Osteoblast (primary cell): ENCODE measurements around the gene VPS16. TPM values are rescaled to one million over a fixed set of nuclear protein-coding genes. Genes with fewer than 3 reads are reported as not detected.

ENCODE experiments used
- DNase-seq: peaks from one replicate; pipeline ENCODE4 v3.0.0; 2011; ENCODE audit warnings: low spot score, mixed read lengths; ENCODE audit not compliant: insufficient read length; ENCODE audit errors: missing footprints
- H2AFZ ChIP-seq: 2 replicates; pipeline ENCODE4 v1.6.0; 2011; ENCODE audit warnings: mild to moderate bottlenecking, low read length
- H3K27ac ChIP-seq: 2 replicates; pipeline ENCODE4 v1.5.1; 2011; ENCODE audit warnings: mild to moderate bottlenecking, low read depth, low read length, moderate library complexity
- H3K27me3 ChIP-seq: 2 replicates; pipeline ENCODE4 v1.6.0; 2012; ENCODE audit warnings: mild to moderate bottlenecking, control low read depth, inconsistent platforms, low read length, moderate library complexity; ENCODE audit not compliant: insufficient read depth
- H3K36me3 ChIP-seq: 2 replicates; pipeline ENCODE4 v1.5.1; 2011; ENCODE audit warnings: mild to moderate bottlenecking, low read length, control low read depth, moderate library complexity; ENCODE audit not compliant: insufficient read depth
- H3K4me1 ChIP-seq: 2 replicates; pipeline ENCODE4 v1.5.1; 2011; ENCODE audit warnings: mild to moderate bottlenecking, low read length, control low read depth, moderate library complexity; ENCODE audit not compliant: insufficient read depth
- H3K4me2 ChIP-seq: 2 replicates; pipeline ENCODE4 v1.6.0; 2011; ENCODE audit warnings: mild to moderate bottlenecking, low read length; ENCODE audit not compliant: insufficient read depth
- H3K4me3 ChIP-seq: fragments of 200-600 bp; sonication (generic); 3 replicates; pipeline ENCODE4 v1.5.1; 2012; ENCODE audit warnings: mild to moderate bottlenecking, low read length, inconsistent platforms; ENCODE audit not compliant: insufficient read depth
- H3K79me2 ChIP-seq: 2 replicates; pipeline ENCODE4 v1.6.0; 2012; ENCODE audit warnings: mild to moderate bottlenecking, low read length, control low read depth, inconsistent platforms; ENCODE audit not compliant: insufficient read depth
- H3K9me3 ChIP-seq: 2 replicates; pipeline ENCODE4 v1.5.1; 2011; ENCODE audit warnings: low read depth, low read length, control low read depth
- H4K20me1 ChIP-seq: 2 replicates; pipeline ENCODE4 v1.6.0; 2012; ENCODE audit warnings: mild to moderate bottlenecking, low read length, control low read depth; ENCODE audit not compliant: insufficient read depth
- CTCF ChIP-seq: IDR thresholded peaks from 2 replicates; pipeline ENCODE4 v1.5.1; 2011; ENCODE audit warnings: mild to moderate bottlenecking, low read depth, low read length, moderate library complexity; ENCODE audit errors: extremely low read depth
- total RNA-seq: library from RNA; depleted of rRNA; stranded (reverse); fragments of >200 nt; gene quantifications from 2 replicates; pipeline ENCODE4 v1.2.3, GENCODE V29; 2012

The VPS16 gene
- total RNA-seq, 1 donor: 36.2 TPM

- H3K27me3 ChIP-seq: peaks cover 63% of the 10 kb centered on the region
- TF ChIP-seq CTCF: no peak
- peak overlapping the region; percentile 52 for H3K4me3 ChIP-seq
- H3K27ac ChIP-seq: no peak overlapping the region
- DNase-seq: peak; percentile 93
- no peaks in the 10 kb centered on the region for H3K9me3 ChIP-seq
- no peaks in the 10 kb centered on the region for H3K79me2 ChIP-seq
- H2AFZ ChIP-seq: peak overlapping the region; percentile 62
- H3K4me1 ChIP-seq: no peaks in the 10 kb centered on the region
- no peaks in the 10 kb centered on the region for H4K20me1 ChIP-seq
- peak overlapping the region; percentile 63 for H3K4me2 ChIP-seq
- no peaks in the 10 kb centered on the region for H3K36me3 ChIP-seq
Observed at GRCh38 chr20:2799688-2800520, 40.6 kb upstream of the VPS16 start.

- peak within 1 kb of the TSS; percentile 52 for H3K4me3 ChIP-seq
- H4K20me1 ChIP-seq: no peaks in the 10 kb centered on the region
- DNase-seq: peak; percentile 73
- peaks cover 65% of the 10 kb centered on the region for H3K27me3 ChIP-seq
- H3K36me3 ChIP-seq: no peaks in the 10 kb centered on the region
- H3K9me3 ChIP-seq: no peaks in the 10 kb centered on the region
- H3K79me2 ChIP-seq: no peaks in the 10 kb centered on the region
- H2AFZ ChIP-seq: peak within 1 kb of the TSS; percentile 62
- no peaks in the 10 kb centered on the region for H3K4me1 ChIP-seq
- H3K4me2 ChIP-seq: peak within 1 kb of the TSS; percentile 63
- TF ChIP-seq CTCF: no peak
- no peak within 1 kb of the TSS for H3K27ac ChIP-seq
Observed at GRCh38 chr20:2800521-2801285, 39.8 kb upstream of the VPS16 start, which contains the start of gene CPXM1. TSS of gene CPXM1 (minus strand) at chr20:2800627. CDS start at chr20:2800572, 55 bp downstream.

GRCh38 chr20:2801286-2801728, 39.2 kb upstream of the VPS16 start:
- H4K20me1 ChIP-seq: no peaks in the 10 kb centered on the region
- no peak overlapping the region for H3K27ac ChIP-seq
- no peak for TF ChIP-seq CTCF
- H3K4me3 ChIP-seq: no peak overlapping the region
- H3K36me3 ChIP-seq: no peaks in the 10 kb centered on the region
- no peak overlapping the region for H2AFZ ChIP-seq
- DNase-seq: peak; percentile 50
- peaks cover 71% of the 10 kb centered on the region for H3K27me3 ChIP-seq
- no peak overlapping the region for H3K4me2 ChIP-seq
- H3K9me3 ChIP-seq: no peaks in the 10 kb centered on the region
- no peaks in the 10 kb centered on the region for H3K79me2 ChIP-seq
- H3K4me1 ChIP-seq: peaks cover 4% of the 10 kb centered on the region
